NCI-H345 treated with DMSO at 0.1 percent for 48 hours (cell line): ENCODE measurements around the gene HRH3.

Experiments used
- DNase-seq: peaks from one replicate; lab custom pipeline; 2025; ENCODE audit not compliant: unreplicated experiment; lab: John Stamatoyannopoulos, UW

HRH3 gene

DNA sequence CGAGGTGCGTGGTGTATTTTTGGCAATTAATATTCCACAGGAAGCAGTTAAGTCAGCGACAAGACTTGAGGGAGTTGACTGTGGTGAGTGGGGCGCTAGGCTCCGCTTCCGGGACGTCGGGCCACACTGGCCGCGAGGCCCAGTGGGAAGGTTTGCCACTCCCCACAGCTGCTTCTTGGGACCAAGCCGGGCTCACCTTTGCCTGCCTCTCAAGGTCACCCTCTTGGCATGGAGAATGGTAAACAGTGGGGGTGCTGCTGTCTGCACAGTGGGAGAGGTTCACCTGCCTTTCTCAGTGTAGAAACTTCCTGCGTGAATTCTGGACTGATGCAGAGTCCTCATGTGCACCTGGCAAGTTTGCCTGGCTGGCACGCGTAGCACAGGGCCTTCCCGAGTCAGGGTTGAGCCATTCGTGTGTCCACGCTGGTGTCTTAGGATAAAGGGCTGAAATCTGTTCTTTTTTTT is 24.6 kb upstream of the HRH3 start:
- peak; percentile 66 for DNase-seq

DNA sequence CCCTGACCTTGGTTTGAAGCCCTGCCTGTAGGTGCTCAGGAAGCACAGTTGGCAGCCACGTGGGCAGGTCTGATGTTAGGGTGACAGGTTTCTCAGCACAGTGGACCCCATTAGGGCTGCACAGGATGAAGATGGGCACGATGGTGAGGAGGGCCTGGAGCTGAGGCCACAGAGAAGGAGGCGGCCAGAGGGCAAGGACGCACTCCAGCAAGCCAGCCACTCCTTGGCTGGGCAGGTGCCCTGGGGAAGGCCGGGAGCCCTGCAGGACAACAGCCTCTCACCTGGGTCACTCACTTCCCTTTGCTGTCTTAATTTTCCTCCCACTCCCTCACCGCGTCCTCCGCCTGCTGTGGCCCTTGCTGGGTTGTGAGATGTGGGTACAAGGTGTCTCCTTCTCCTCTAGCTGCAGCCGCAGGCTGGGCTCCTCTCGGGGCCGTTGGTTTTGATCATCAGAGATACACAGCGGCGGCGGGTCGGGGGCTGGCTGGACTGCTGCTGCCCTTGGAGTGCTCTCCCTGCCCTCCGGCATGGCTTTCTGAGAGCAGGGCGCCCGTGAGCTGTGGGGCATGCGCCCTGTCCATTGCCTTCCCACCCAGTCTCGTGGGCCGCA is 23.9 kb upstream of the HRH3 start:
- DNase-seq, result no peak

DNA sequence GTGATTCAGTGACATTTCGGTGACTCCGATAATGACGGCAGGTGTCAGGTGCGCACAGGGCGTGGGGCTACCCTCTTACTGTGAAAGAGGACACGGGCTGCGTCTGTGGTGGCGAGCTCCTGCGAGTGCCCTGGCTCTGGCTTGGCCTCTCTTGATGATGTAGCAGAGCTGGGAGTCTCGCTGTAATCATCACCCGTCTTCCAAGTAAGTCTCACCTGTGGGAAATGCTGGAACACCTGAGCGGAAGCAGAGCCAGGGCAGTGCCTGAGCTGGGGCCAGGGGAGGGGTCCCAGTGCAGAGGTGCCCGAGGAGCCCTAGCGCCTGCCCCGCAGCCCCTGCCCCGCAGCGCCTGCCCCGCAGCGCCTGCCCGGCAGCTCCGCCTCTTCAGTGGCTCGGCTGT is 23.0 kb upstream of the HRH3 start:
- no peak for DNase-seq

DNA sequence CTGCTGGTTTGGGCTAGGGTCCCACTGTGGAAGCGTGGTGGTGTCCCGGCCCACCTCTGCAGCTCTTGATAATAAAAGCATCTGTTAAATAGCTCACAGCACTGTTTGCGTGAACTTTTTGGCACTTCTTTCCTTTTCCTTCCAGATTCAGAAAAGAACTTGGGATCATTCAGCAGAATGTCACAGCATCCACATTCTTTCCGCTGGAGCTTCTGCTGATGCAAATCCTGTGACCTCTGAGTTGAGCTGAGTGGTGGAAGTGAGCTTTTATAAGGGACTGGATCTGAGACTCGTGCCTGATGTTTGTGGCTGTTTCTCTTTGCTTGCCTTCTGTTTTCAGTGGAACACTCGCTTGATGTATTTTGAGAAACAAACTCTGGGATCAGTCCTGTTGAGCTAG is 22.1 kb upstream of the HRH3 start:
- no peak for DNase-seq

DNA sequence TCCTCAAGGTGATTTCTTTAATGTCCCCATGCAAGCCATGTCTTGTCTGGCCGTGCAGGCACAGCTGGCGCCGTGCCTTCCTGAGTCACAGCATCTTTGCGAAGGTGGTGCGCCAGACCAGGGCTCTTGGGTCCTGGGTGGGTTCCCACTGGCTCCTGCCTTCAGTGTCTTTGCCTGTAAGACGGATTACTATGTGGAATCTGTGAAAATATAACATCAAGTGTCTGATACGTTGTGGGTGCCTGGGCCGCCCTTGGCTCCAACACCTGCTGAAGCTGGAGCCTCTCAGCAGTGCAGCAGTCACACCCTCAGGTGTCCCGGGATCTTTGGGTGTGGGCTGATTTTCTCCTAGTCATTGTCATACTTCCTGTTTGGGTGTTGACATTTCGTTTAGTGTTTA is 21.4 kb upstream of the HRH3 start:
- no peak for DNase-seq

DNA sequence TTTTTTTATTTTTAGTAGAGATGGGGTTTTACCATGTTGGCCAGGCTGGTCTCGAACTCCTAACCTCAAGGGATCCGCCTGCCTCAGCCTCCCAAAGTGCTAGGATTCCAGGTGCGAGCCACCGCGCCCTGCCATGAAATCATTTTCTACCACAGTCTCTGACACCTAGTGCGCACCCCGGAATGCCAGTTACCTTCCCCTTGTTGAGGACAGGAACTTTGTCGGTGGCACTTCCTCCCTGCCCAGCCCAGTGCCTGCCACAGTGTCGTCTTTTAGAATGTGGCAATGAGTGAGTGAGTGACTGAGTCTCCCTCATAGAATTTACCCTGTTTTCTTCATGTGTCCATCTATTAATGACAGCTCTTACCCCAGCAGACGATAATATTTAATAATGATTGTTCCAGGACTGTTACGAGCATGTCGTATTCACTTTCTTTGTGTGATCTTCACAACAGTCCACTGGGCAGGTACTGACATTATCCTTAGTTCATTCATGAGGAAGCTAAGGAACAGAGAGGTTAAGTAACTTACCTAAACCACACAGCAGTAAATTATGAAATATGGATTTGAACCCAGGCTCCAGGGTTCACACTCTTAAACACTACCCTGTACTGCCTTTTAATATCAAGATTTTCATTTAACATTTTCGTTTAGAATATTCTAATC is 20.1 kb upstream of the HRH3 start:
- DNase-seq, result no peak

DNA sequence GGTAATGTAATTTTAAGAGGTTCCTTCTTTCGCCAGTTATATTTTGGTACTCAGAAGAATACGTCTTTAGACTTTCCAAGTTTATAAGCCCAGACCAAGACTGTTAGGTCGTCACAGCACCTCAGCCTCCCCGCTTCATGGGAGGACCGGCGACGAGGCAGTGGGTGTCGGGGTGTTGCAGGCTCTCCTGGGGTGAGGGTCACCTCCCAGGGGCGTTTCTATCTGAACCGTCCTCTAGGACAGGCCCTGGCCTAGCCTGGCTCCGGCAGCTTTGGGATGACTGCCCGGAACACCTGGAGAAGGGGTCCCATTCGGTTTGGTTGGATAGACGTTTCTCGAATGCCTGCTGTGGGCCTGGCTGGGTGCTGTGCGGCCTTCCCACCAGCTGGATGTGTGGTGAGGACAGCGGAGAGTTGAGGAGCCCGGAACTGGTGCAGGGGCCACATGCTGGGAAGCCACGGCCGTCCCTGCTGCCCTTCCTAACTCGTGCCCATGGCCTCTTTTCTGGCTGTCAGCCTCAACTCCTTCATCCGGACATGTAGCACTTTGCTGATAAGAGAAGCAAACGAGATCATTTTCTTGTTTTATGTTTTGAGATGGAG is 19.3 kb upstream of the HRH3 start:
- DNase-seq, result no peak

DNA sequence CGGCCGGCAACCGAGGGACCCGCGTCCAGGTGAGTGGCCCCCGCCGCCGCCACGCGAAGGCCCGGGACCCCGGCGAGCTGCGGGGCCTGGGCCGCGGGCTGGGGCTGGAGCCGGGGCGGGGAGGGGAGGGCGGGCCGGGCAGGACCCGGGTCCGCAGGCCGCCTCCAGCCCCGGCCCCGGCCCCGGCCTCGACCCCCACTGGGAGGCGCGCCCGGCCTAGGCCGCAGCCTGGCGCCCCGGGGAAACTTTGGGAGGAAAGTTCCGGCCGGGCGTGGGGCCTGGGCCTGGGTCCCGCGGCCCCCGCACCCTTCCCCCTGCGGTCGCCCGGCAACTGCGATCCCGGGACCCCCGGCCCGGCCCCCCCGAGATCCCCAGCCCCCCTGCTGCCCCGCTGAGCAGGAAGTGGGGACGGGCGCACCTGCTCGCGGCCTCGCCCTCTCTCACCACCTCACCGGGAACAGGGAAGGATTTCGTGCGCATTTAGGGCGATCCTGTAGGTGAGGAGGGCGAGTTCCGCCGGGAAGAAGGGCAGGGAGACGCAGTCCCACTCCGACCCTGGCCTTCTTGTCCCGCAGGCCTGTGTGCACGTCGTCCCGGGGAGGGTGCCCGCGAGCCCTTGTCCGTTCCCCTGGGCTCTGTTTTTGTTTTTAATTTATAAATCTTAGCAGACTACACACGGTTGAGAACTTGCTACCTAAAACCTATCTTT is 18.6 kb upstream of the HRH3 start:
- peak; percentile 40 for DNase-seq

DNA sequence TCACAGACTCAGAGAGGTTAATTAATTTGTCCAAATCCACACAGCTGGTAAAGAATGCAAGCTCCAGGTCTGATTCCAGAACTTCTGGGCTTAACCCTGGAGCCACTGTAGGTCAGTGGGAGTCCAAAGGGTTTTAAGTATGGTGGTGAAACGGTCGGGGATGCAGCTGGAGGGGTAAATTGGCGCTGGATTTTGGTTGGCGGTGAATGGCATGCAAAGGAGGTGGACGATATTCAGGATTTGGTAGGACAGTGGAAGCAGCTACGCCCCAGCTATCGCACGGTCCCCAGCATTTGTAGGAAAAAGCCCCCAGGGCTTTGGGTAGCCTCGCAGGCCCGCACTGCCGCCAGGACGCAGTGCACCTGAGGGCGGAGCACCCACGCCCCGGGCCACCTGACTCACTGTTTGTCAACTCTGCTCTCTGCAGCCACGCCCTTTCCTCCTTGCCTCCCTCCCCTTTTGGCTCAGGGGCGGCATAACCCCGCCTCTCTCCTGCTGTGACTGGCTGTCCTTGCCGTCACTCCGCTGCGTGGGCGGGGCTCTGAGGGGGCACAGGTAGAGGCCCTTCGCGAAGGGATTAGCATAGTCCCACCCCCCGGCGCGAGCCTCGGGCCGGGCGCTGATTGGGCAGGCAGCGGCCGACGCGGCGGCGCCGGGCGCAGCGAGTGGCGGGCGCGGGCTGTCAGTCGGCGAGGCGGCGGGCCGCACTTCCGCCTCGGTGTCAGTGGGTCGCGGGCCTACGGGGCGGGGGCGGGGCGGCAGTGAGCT is 17.9 kb upstream of the HRH3 start, which contains the start of gene OSBPL2:
Gene OSBPL2, plus strand, starts transcription at position 721 of the 768 bp plus-strand sequence. CDS start 17,664 bp downstream, outside the sequence.
- peak; percentile 99 for DNase-seq

DNA sequence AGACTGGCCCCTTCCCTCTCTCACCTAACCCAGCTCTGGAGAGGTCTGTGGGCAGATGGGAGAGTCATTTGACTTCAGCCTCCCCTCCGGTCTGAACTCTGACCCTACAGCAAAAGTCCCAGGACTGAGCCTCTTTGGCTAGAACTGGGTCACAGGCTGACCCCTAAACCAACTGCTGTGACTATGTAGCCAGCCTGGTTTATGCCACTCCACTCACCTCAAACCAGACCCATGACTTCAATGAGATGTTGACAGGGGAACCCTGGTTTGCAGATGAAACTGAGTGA is 17.4 kb upstream of the HRH3 start:
- no peak for DNase-seq

DNA sequence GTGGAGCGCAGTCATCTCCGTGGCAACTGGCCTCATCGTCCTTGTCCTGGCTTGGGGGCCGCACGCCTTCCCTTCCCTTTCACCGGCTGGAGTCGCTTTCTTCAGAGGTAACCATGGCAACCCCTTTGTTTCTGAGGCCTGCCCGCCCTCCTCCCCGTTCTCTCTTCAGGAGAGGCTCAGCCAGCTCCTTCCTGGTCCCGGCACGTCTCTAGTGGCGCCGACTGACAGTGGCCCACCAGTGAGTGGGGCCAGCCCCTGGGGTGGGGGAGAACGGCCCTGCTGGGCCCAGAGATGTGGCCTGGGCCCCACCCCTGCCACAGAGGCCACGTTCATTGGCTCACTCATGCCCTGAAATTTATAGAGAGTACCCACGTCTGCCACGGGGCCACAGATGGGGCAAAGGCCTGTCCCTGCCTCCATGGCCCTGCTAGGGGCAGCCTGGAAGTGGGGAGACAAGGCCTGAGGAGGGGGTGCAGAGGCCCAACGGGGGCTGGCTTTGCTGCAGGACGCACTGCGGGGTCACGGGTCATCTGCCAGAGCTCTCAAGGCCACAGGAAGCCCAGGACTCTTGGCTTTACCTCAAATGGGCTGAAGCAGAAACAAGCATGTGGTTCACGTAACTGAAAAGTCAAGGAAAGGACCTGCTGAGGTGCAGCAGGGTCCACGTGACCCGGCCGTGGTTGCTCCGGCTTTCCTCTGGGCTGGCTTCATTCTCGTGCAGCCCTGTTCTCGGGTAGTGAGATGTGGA is 16.9 kb upstream of the HRH3 start:
- DNase-seq, result no peak

DNA sequence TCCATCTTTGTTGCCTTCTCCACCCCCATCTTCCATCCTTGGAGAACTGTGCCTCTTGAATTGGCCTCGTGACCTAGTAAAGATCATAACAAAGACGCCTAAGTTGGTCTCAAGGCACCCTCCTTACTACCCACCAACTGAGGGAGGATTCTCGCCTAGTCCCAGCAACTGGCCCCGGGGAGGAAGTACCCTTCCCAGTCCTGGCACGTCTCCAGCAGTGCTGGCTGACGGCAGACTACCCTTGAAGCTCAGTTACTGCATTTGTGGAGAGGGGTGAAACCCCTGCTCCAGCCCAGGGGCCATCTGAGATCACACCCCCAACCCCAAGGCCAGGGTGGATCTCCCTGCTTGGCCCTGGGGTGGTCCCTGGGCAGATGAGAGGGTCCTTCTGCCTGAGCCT is 16.1 kb upstream of the HRH3 start:
- DNase-seq, result no peak

DNA sequence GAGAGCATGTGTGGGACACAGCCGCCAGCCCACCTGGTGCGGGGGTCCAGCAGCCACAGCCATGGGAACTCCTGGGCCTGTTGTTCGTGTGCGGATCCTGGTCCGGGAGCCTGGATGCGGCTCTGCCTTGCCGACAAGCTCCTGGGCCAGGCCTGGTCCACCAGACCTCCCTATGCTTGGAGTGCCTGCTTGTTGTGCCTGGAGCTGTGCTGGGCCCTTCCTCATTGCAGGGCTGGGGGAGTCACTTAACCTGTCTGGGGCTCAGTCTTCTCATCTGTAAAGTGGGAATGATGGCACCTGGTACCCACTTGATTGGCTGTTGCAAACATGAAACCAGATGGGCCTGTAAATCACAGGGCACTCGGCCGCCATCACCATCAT is 15.7 kb upstream of the HRH3 start:
- DNase-seq, result no peak

DNA sequence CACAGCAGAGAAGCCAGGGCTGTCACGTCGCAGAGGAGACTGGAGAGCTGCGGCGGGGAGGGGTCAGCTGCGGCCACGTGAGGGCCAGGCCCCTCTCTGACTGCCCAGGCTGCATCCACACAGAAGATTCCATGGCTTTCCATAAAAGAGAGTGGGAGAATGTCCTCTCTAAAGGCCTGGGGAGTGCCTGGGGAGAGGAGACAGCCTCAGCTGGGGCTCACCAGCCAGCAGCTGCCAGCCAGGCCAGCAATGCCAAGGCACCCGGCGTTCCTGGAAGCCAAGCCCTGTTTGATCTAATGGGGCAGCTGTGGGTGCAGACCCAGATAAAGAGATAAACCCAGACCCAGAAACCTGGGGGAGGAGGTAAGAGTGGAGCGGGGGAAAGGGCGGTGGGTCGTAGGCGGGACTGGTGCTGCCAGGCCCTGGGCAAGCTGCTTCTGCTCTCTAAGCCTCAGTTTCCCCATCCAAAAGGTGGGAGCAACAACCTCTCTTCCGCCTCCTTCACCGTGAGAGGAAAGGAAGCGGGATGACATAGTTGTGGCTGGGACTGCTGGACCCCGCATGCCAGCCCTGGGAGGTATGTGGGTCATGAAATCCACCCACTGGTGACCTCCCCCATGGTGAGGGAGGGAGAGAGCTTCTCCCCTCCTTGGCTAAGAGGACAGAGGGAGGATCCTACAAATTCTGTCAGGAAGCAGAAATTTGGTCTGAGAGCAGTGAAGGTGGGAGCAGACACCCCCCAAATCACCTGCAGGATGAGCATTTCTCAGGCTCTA is 15.1 kb upstream of the HRH3 start:
- no peak for DNase-seq

DNA sequence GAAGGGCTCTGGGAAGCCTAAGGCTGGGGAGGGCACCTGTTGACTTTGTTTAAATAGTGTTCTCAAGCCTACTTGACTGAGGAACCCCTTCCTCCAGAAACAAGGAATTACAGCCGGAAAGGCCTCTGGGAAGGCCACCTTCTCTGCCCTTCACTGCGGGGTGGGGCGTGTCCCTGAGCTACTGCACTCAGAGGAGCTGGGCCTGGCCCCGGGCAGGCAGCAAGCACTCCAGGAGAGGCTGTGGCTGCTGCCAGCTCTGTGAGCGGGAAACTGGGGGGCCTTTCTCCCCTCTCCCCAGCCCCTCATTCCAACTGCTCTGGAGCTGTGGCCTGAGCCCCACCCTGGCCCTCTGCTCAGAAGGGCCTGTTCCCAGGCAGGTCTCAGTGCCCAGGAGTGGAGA is 14.3 kb upstream of the HRH3 start:
- no peak for DNase-seq

DNA sequence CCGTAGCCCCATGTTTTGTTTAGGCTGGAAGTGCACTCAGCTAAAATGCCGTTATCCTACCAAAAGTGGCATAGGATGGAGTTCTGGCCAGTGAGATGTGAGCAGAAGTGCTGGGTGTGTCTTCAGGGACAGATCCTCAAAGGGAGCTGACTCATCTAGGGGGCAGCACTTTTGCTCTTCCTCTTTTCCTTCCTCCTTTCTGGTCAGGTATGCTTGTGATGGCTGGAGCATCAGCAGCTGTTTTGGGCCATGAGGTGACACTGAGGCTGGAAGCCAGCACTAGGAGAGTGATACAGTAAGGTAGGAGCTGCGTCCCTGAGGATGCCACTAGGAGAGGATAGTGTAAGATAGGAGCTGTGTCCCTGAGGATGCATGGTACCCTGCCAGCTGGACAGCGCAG is 13.6 kb upstream of the HRH3 start:
- DNase-seq, result no peak

DNA sequence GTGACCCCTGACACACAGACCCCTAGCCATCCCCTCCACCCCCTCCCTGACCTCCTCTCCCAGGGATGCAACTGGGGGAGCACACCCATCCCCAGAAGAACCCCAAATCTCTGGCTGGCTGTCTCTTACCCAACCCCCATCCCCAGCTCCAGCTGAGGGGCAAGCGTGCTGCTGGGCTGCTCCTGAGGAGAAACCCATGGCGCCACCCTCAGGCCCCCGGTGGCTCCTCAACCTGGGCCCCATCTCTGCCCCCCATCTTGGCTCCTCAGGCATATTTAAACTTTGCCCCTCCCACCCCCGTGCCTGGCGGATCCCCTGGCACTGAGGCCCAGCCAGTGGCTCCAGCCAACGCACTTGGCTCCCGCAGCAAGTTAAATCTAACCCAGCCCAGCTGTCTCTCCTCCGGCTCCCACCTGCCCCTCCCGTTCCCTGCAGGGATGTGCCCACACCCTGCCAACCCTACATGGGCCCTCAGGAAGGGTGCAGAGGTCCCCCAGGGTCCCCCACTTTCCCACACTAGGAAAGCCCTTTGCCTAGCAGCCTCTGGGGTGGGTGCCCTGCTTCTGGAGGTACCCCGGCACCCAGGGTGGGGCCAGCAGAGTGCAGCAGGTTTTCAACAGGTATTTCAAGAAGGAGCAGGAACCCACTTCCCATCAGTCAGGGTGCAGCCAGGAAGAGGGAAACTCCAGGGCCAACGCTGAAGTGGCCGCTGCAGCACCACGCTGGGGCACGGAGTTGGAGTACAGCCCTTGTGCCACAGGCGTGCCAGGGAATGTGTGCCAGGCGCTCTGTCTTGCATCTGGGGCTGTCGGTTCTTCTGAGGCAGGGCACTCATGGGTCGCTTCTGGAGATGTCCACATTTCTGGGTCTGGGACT is 12.9 kb upstream of the HRH3 start:
- no peak for DNase-seq

DNA sequence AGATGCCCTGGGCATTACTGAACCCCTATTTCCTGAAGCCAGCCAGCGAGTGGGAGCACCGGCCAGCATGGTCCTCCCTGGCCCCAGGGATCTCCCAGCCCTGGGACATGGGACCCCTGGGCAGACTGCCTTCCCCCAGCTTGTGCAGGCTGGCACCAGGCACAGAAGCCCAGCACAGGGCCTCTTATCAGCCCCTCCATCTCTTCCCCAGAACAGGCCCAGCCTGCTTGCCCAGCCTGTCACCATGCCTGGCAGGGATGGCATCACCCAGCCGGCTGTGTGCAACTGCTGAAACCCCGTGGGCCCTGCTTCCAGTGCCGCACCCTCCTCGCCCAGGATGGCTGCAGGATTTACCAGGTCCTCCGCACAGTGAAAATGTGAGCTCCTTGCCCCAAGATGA is 12.1 kb upstream of the HRH3 start:
- DNase-seq, result no peak

DNA sequence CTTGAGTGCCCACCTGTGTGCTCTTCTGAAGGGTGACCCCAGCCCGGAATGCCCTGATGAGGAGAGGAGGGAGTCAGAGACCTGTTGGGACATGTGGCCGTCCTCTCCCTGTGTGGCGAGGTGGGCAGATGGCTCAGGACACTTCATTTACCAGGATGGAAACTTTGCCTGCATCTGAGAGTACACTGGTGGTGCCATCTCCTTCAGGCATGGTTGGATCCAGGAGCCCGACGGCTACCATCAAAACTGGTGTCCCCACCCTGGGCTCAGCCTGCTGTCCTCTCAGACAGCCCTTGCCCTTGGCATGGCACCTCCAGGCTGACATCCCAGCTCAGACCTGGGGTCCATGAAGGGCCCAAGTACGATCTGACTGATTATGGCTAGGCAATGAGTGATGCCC is 11.2 kb upstream of the HRH3 start:
- no peak for DNase-seq
